HG03064 (cell line): Measurements from ENCODE around the gene RBM44.
"Not testable (repeated sequence)": the region's sequence is repeated elsewhere in the genome, so short reads cannot be mapped to it uniquely, and the experiment has no call there.

ENCODE experiments used
- ATAC-seq: cut with Tn5 transposase; IDR thresholded peaks from one replicate; pipeline ENCODE4 v1.9.1; 2021; ENCODE audit warnings: low read depth; ENCODE audit not compliant: unreplicated experiment

Gene RBM44

GRCh38 chr2:237774811-237775553 is 23.6 kb upstream of the RBM44 start:
- ATAC-seq, result no peak

- ATAC-seq, result no peak
These were observed 19.1 kb upstream of the RBM44 start for GRCh38 chr2:237779521-237779920.

GRCh38 chr2:237782181-237782580 is 16.4 kb upstream of the RBM44 start:
- no peak for ATAC-seq

GRCh38 chr2:237783678-237784077 is 14.9 kb upstream of the RBM44 start:
- not testable (repeated sequence) for ATAC-seq

GRCh38 chr2:237786936-237787335 is 11.6 kb upstream of the RBM44 start:
- ATAC-seq, result no peak

GRCh38 chr2:237790353-237790752 is 8.2 kb upstream of the RBM44 start:
- no peak for ATAC-seq

- ATAC-seq, result no peak
These were observed 6.4 kb upstream of the RBM44 start for GRCh38 chr2:237791977-237792727.

GRCh38 chr2:237797253-237797652 is 1.3 kb upstream of the RBM44 start:
- no peak for ATAC-seq

GRCh38 chr2:237799060-237799428 is 465 bp downstream of the RBM44 start:
- ATAC-seq, result no peak

GRCh38 chr2:237801466-237801865 is 2.9 kb downstream of the RBM44 start:
- no peak for ATAC-seq

GRCh38 chr2:237806334-237806733 is 7.8 kb downstream of the RBM44 start:
- no peak for ATAC-seq

GRCh38 chr2:237815637-237816036 is 17.1 kb downstream of the RBM44 start:
- no peak for ATAC-seq

- ATAC-seq, result no peak
These were observed 18.0 kb downstream of the RBM44 start for GRCh38 chr2:237816531-237816930.

- no peak for ATAC-seq
These were observed 19.5 kb downstream of the RBM44 start for GRCh38 chr2:237818066-237818473.

- no peak for ATAC-seq
These were observed 20.7 kb downstream of the RBM44 start for GRCh38 chr2:237819231-237819630.

- no peak for ATAC-seq
These were observed 21.8 kb downstream of the RBM44 start for GRCh38 chr2:237820421-237820820.

- no peak for ATAC-seq
These were observed 25.0 kb downstream of the RBM44 start for GRCh38 chr2:237823544-237823943.

- no peak for ATAC-seq
These were observed 25.5 kb downstream of the RBM44 start for GRCh38 chr2:237824085-237824484.

- ATAC-seq, result no peak
These were observed 28.9 kb downstream of the RBM44 start for GRCh38 chr2:237827421-237827987.

GRCh38 chr2:237830522-237830921 is 31.9 kb downstream of the RBM44 start:
- ATAC-seq, result no peak

- no peak for ATAC-seq
These were observed 35.0 kb downstream of the RBM44 start for GRCh38 chr2:237833546-237833945.

GRCh38 chr2:237835372-237835771 is 36.8 kb downstream of the RBM44 start:
- ATAC-seq, result no peak
